Daoy (cell line): ENCODE results near the gene SLC8A3. TPM values are rescaled to one million over a fixed set of nuclear protein-coding genes. Genes with fewer than 3 reads are reported as not detected.

Experiments used
- DNase-seq: peaks from one replicate; pipeline ENCODE4 v3.0.0-alpha.2; 2015; ENCODE audit warnings: low read depth
- total RNA-seq: library from RNA; depleted of rRNA; stranded (reverse); fragments of >200 nt; shearing (Covaris generic); gene quantifications from 2 replicates; pipeline ENCODE4 v1.2.3, GENCODE V29; 2014

The SLC8A3 gene
- total RNA-seq, 1 experiment from 2014 or later, result 0.40 TPM

DNA sequence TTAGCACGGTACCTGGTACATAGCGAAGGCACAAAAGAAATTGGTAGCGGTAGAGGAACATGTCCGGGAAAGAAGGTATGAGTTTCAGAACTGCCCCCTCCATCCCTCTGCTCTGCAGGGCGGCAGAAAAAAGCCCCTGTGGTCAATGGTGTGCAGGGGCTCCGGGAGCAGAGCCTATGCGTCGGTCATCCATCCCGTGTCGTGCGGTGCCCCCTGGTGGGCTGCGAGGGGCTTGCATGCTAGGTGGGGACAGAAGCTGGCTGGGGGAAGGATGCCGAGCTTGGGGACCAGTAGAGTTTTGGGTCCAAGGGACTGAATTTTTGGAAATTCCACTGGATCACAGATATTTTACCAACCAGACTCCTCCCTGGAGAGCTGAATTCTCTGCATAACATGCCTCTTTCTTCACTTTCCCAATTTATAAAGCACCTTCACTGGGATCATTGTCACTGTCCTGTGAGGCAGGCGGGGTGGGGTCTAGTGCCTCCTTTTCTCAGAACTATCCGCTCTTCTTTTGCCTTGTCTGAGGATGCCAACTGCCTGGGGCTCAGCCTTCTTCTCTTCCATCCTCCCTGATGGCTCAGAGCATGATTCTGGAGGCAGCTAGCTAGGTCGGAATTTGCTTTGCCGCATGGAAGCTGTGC, 160.8 kb downstream of the SLC8A3 start:
- peak; percentile 81 for DNase-seq

DNA sequence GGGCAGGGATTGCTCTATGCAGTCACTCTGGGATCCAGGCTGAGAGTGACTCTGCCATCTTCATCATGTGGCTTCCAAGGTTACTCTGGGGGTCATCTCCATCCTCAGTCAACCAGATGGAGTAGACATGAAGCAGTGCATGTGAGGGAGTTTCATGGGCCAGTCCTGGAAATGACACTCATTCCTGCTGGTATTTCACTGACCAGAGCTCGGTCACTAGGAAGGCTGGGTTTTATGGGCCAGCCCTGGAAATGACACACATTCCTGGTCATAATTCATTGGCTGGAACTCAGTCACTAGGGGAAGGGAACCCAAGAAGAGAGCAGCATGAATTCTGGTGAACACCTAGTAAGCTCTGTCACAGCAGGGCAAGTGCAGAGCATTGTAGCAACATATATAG, 164.9 kb downstream of the SLC8A3 start:
- DNase-seq, result no peak

DNA sequence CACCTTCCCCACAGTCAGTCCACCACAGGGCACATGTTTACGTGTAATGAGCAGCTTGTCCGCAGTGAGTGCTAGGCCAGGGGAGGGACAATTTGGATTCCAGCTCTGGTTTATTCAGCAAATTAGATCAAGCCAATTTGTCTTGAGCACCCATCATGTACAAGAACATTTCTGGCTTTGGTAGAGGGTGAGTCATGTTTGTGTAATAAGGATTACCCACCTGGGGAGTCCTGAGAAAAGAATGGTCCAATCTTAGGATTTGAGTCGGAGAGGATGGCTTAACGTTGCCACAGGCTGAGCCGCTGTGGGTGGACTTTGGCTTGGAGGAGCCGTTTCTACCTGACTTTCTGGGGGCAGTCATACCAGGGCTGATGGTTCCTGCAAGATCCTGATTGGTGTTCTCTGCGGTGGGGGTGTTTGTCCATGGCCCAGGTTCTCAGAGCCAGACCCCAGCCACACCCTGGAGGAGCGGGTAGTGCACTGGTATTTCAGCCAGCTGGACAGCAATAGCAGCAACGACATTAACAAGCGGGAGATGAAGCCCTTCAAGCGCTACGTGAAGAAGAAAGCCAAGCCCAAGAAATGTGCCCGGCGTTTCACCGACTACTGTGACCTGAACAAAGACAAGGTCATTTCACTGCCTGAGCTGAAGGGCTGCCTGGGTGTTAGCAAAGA, 165.8 kb downstream of the SLC8A3 start:
- no peak for DNase-seq

- DNase-seq, result no peak
Measured at GRCh38 chr14:70021548-70022220, 167.1 kb downstream of the SLC8A3 start.

DNA sequence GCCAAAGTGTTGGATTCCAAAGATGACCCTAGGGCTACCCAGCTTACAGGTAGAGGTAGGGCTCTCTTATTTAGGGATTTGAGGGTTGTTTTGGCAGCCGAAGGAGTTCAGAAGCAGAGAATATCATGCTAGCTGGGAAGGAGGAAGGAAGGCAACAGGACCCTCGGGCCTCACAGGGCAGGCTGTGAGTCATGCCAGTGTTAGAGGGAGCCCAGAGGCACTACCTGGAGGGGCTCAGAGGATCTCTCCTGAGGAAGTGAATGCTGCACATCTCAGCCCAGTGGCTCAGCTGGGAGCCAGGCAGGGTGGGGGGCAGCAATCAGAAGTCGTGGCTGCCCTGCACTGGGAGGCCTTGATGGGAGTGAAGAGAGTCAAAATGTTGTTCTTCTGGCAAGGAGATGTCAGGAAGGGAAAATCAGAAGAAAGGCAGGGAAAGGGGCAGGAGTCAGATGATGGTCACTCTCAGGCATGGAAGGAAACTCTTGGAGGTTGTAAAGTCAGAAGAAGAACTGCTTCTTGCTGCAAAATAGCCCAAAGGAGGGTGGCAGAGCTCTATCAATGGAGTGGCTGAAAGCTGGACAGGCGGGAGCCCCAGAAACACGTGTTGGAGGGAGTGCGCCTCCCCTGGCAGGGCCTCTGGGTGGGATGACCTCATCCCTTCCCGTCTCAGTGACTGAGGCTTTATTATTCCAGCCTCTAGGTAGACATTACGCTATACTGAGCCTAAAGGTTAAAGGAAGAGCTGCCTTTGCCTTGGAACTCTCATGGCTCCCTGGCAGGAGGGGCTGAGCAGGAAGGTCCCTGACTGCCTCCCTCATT, 168.2 kb downstream of the SLC8A3 start:
- DNase-seq, result peak; percentile 73

GRCh38 chr14:70019695-70020094, 169.1 kb downstream of the SLC8A3 start:
- DNase-seq, result no peak

DNA sequence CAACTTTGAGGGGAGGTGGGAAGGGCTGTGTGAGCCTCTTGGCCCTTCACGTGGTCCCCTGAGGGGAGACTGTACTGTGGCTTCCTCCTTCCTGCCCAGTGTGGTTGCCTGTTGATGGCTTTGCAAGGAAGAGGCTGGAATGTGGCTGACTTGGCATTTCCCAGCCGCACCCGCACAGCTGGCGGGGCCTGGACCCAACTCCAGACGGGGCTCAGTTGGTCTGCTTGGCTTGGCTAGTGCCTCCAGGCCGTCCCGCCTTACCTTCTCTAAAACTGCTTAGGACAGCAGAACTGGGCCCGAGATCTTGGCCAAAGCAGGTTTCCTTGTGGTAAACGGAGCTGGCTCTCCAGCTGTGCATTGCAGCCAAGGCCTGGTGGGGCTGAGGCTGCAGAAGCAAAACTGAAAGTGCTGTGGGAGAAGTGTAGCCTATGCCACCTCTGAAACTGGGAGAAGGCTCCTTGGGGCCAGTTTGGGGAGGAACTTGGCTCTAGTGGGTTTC, 170.0 kb downstream of the SLC8A3 start:
- DNase-seq, result peak; percentile 67

DNA sequence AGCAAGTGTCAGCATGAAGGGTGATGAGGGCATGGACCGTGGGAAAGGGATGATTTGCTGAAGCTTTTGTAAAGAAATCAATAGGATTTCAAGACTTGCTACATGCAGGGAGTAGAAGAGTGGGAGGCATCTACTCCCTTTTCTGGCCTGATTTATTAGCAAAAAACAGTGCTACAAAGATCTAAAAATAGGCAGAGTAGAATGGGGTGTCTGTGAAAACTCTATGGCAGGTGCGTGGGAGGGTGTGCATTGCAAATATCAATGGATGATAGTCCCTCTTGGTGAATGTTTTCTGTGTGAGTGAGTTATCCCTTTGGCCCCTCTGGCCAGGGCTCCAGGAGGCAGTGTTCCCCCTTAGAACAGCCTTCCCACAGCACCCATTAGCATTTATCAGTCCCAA, 170.5 kb downstream of the SLC8A3 start:
- no peak for DNase-seq

GRCh38 chr14:70014406-70015095, 174.2 kb downstream of the SLC8A3 start:
- no peak for DNase-seq

DNA sequence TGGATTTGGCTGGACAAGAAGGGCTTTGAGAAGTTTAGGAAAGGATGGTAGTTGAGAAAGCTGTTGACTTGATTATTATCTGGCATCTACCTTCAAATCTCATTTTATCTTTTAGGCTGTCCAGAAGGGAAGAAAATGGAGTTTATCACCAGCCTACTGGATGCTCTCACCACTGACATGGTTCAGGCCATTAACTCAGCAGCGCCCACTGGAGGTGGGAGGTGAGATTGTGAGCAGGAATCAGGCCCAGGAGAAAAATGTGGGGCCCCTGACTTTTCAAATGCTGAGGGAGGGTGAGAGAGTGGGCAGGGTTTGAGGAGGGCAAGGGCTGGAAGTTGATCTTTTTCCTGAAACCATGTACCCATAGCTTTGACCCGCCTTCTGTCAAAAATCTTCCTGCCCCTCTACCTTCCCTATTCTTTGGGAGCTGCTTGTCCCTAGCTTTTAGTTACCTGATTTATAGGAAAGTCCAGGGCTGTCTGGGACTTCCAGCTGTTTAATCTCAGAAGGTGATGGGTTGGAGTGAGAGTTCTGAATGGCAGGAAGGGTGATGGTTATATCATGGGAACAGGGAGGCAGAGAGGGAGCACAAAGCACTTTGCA, 175.4 kb downstream of the SLC8A3 start:
- peak; percentile 67 for DNase-seq

- no peak for DNase-seq
Measured at GRCh38 chr14:70011708-70012107, 177.0 kb downstream of the SLC8A3 start.

GRCh38 chr14:70011098-70011497, 177.7 kb downstream of the SLC8A3 start:
- no peak for DNase-seq

DNA sequence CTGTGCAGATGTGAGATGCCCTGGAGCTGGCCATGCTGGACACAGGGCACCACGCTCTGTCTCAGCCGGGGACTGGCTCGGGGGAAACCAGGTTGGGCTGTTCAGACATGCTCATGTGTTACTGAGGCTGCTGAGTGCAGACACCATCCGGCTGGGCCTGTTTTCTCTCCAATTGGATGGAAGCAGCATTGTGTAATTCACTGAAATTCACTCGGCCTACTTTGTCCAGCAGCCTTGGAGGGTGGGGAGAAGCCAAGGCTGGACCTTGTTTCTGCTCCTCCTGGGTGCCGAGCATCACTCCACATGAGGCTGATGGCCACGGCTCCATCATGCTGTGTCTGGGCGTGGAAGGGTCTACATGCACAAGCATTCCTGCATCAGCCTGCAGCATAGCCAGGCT, 178.8 kb downstream of the SLC8A3 start:
- no peak for DNase-seq

GRCh38 chr14:70008284-70009262, 180.2 kb downstream of the SLC8A3 start:
- no peak for DNase-seq

DNA sequence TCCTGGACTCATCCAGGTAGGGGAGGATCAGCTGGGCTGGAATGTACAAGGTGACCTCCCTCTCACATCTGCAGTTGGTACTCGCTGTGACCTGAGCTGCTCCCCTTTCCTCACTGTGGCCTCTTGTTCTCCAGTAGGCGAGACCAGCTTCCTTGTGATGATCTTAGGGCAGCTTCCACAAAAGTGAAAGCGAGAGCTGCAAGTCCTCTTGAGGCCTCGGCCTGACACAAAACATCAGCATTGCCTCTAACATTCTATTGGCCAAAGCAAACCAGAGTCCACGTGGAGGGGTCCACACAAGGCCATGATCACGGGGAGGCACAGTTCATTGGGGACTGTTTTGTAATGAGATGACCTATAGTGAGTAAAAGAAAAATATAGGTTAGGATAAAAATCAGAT, 182.1 kb downstream of the SLC8A3 start:
- no peak for DNase-seq

- DNase-seq, result no peak
Measured at GRCh38 chr14:70005281-70005805, 183.4 kb downstream of the SLC8A3 start.

DNA sequence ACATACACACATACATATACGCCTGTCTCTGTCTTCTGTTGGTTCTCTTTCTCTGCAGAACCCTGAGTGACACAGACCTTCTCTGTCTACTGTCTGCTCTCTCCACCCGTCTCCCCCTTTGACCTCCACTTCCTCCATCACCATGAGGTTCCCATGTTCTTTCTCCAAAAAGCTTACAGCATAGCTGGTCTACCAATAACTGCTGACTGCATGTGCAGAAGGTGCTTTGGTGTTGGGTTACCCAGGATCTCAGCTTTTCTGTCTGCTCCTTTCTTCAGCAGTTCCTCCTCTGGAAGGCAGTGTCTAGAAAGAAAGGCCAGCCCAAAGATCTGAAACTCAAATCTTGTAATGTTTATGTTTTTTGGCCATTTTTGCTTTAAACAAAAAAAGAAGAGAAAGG, 184.0 kb downstream of the SLC8A3 start:
- no peak for DNase-seq

DNA sequence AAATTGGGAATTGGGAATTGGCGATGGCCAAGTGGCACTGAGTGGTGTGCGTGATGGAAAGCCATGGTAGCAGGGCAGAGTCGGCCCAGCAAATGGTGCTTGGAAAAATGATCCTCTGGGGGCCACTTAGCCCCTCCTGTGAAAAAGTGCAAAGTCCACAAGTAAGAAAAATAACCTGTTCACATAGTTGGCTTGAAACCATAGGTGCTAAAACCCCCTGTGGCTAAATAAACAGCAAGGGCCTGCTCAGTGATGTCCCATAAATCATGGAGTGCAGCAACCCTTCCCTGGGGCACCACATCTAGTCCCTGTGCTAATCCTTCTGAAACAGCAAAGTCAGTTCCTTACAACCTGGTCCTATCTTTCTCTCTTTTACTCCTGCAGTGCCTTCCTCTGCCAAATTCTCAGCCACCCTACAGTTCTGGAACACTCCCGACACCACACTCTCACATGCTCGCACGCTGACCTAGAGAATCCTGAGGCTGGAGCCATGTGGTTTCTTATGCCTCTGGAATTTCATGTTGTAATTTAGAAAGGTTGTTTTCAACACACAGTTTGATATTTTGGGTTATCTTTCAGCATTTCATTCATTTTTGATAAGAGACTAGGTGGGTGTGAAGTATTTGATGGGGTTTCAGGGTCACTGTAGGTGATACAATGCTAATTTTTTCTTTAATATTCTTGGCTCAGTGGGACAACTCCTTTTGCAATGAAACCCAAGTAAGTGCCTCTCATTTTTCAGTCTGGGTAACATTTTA, 186.0 kb downstream of the SLC8A3 start:
- DNase-seq, result no peak

DNA sequence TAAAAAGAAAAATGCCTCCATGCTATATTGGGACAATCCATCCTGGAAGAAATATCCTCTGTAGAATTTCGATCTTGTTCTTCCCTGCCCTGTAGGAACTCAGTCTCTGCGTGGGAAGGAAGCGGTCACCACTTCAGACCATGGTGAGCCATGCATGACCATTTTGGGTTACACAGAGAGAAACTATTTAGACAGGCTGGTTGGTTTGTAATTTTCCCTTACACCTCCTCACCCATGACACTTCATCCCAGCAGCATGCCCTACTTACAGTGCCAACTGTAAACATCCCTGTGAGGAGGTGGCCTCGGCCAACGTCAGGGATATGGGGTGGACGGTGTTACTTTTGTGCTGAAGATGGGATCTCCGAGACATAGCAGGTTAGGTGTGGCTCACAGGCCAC, 188.2 kb downstream of the SLC8A3 start:
- DNase-seq, result peak; percentile 86
